Measurements from ENCODE around the gene GADD45G.

- no peak for TF ChIP-seq EP300 (IDR thresholded peaks at IDR 0.05; ENCODE audit: borderline replicate concordance)
- TF ChIP-seq CEBPB (IDR thresholded peaks at IDR 0.05): no peak
- TF ChIP-seq MAX (IDR thresholded peaks at IDR 0.05): no peak
- TF ChIP-seq YY1 (IDR thresholded peaks at IDR 0.05; ENCODE audit: low read depth): no peak
Observed at GRCh38 chr9:89602978-89603766, 1.6 kb upstream of the GADD45G start.

Measured in Ishikawa (cell line).